GM12878 (cell line): ENCODE data around the gene BSN. TPM values are rescaled to one million over a fixed set of nuclear protein-coding genes. Genes with fewer than 3 reads are reported as not detected.
A peak's percentile ranks its signal among the peaks of the same experiment; 100 is the strongest.

ENCODE experiments used
- ATAC-seq: fragments of 200-7000 bp; cut with Tn5 transposase; 3 replicates; pipeline ENCODE4 v1.9.1; 2020; ENCODE audit warnings: mild to moderate bottlenecking, moderate library complexity
- BruUV-seq: library from RNA; stranded (reverse); fragments of 400-500 nt; replicated peaks from 2 replicates; lab custom pipeline; 2021; lab: Mats Ljungman, UMichigan
- CTCF ChIA-PET: fragments of 300-600 bp; sonication (Branson Sonifier 250); formaldehyde crosslinking; extraction: SDS; loops from one replicate; lab custom pipeline; 2021; ENCODE audit warnings: inconsistent platforms; lab: Yijun Ruan, JAX
- POLR2A ChIA-PET: fragments of 350-600 bp; formaldehyde crosslinking; extraction: SDS; loops from one replicate; lab custom pipeline; 2021; ENCODE audit warnings: inconsistent platforms; lab: Charles Lee
- RAD21 ChIA-PET: fragments of 300-600 bp; sonication (Branson Sonifier 250); formaldehyde crosslinking; loops from one replicate; lab custom pipeline; 2023; ENCODE audit warnings: antibody characterized with exemption; ENCODE audit not compliant: unreplicated experiment; lab: Charles Lee
- SMC1A ChIA-PET: fragments of 300-600 bp; sonication (Branson Sonifier 250); formaldehyde crosslinking; loops from one replicate; lab custom pipeline; 2023; ENCODE audit not compliant: unreplicated experiment, uncharacterized antibody; lab: Charles Lee
- DNase-seq: peaks from one replicate; pipeline ENCODE4 v3.0.0-alpha.2; 2011; ENCODE audit warnings: low read depth, low spot score
- FAIRE-seq: peaks from 3 replicates; lab custom pipeline; 2011; peaks lifted over from hg19 to GRCh38; lab: Jason Lieb, UNC
- H2AFZ ChIP-seq: 2 replicates; pipeline ENCODE4 v1.6.0; 2011; ENCODE audit warnings: low read depth, low read length, control low read depth; ENCODE audit not compliant: control insufficient read depth
- H3K27ac ChIP-seq: 2 replicates; pipeline ENCODE4 v1.5.1; 2011; ENCODE audit warnings: control low read depth; ENCODE audit not compliant: control insufficient read depth, insufficient read depth
- H3K27me3 ChIP-seq, 2 experiments: replicated peaks in 1 of 2; 2 replicates each; pipeline versions ENCODE4 v1.6.0 to v1.6.1; 2011; ENCODE audit warnings: low read length in 1 of 2; ENCODE audit not compliant: control insufficient read depth in 2 of 2, insufficient read depth in 2 of 2
- H3K36me3 ChIP-seq, 2 experiments: 2 replicates each; pipeline ENCODE4 v1.5.1; 2011; ENCODE audit warnings: low read length in 1 of 2; ENCODE audit not compliant: control insufficient read depth in 2 of 2, insufficient read depth in 2 of 2
- H3K4me1 ChIP-seq: 2 replicates; pipeline ENCODE4 v1.6.1; 2011; ENCODE audit warnings: mild to moderate bottlenecking, low read length, moderate library complexity, mixed read lengths; ENCODE audit not compliant: control insufficient read depth, insufficient read depth
- H3K4me2 ChIP-seq: 2 replicates; pipeline ENCODE4 v1.6.0; 2011; ENCODE audit warnings: control low read depth; ENCODE audit not compliant: control insufficient read depth, insufficient read depth
- H3K4me3 ChIP-seq: fragments of 200-600 bp; sonication (generic); 2 replicates; pipeline ENCODE4 v1.5.1; 2016
- H3K79me2 ChIP-seq: 2 replicates; pipeline ENCODE4 v1.6.0; 2011; ENCODE audit warnings: low read length; ENCODE audit not compliant: control insufficient read depth, insufficient read depth
- H3K9ac ChIP-seq: 2 replicates; pipeline ENCODE4 v1.8.0; 2011; ENCODE audit warnings: low read length, control low read depth, mixed read lengths; ENCODE audit not compliant: control insufficient read depth, insufficient read depth
- H3K9me3 ChIP-seq: replicated peaks from 3 replicates; pipeline ENCODE4 v1.5.1; 2011; ENCODE audit warnings: mild to moderate bottlenecking, low read length; ENCODE audit not compliant: control insufficient read depth, insufficient read depth
- H4K20me1 ChIP-seq: 2 replicates; pipeline ENCODE4 v1.6.0; 2011; ENCODE audit not compliant: control insufficient read depth, insufficient read depth
- BMI1 ChIP-seq: fragments of 450-650 bp; IDR thresholded peaks from 2 replicates; pipeline ENCODE4 v1.6.1; 2016; ENCODE audit warnings: mild to moderate bottlenecking, moderate library complexity, borderline replicate concordance
- FOS ChIP-seq: IDR thresholded peaks from 3 replicates; pipeline ENCODE4 v1.6.1; 2011; ENCODE audit warnings: borderline replicate concordance; ENCODE audit not compliant: insufficient read length; ENCODE audit errors: extremely low read depth
- HCFC1 ChIP-seq: fragments of 150-350 bp; IDR thresholded peaks from 2 replicates; pipeline ENCODE4 v1.6.1; 2014; ENCODE audit warnings: low read length
- LARP7 ChIP-seq: fragments of 450-650 bp; IDR thresholded peaks from 2 replicates; pipeline ENCODE4 v1.6.1; 2017; ENCODE audit warnings: mild to moderate bottlenecking
- MAX ChIP-seq: IDR thresholded peaks from 2 replicates; pipeline ENCODE4 v1.6.1; 2012; ENCODE audit warnings: low read depth, low read length, improper control_type of control experiment
- NBN ChIP-seq: fragments of 450-650 bp; IDR thresholded peaks from 2 replicates; pipeline ENCODE4 v1.6.1; 2016
- PKNOX1 ChIP-seq: fragments of 450-650 bp; IDR thresholded peaks from 2 replicates; pipeline ENCODE4 v1.6.1; 2016; ENCODE audit warnings: mild to moderate bottlenecking
- RAD21 ChIP-seq: IDR thresholded peaks from 2 replicates; pipeline ENCODE4 v1.6.1; 2011; ENCODE audit warnings: mild to moderate bottlenecking, low read depth, low read length, moderate library complexity; ENCODE audit not compliant: insufficient read depth
- RBBP5 ChIP-seq: fragments of 200-600 bp; sonication (generic); conservative IDR thresholded peaks from 2 replicates; pipeline ENCODE4 v1.6.1; 2016
- RELA ChIP-seq: fragments of 450-650 bp; IDR thresholded peaks from 2 replicates; pipeline ENCODE4 v1.8.0; 2014; ENCODE audit warnings: borderline replicate concordance; ENCODE audit not compliant: partially characterized antibody
- SIX5 ChIP-seq: IDR thresholded peaks from 2 replicates; pipeline ENCODE4 v1.6.1; 2011; ENCODE audit warnings: mild to moderate bottlenecking, low read depth, low read length, moderate library complexity; ENCODE audit not compliant: severe bottlenecking
- SMARCA5 ChIP-seq: fragments of 450-650 bp; IDR thresholded peaks from 2 replicates; pipeline ENCODE4 v1.6.1; 2017; ENCODE audit warnings: mild to moderate bottlenecking
- SRF ChIP-seq, 2 experiments: IDR thresholded peaks; 2 replicates each; pipeline ENCODE4 v1.6.1; 2011; ENCODE audit warnings: low read depth in 2 of 2, low read length in 2 of 2, mild to moderate bottlenecking in 1 of 2, moderate library complexity in 1 of 2
- STAT3 ChIP-seq: IDR thresholded peaks from 2 replicates; pipeline ENCODE4 v1.6.1; 2011; ENCODE audit warnings: low read depth, low read length, improper control_type of control experiment
- TBL1XR1 ChIP-seq: IDR thresholded peaks from 2 replicates; pipeline ENCODE4 v1.6.1; 2012; ENCODE audit warnings: low read depth, low read length, improper control_type of control experiment
- YY1 ChIP-seq: IDR thresholded peaks from 2 replicates; pipeline ENCODE4 v1.6.1; 2011; ENCODE audit warnings: low read depth, mild to moderate bottlenecking, low read length
- WGBS: methylation state at CpG from one replicate; pipeline ENCODE4 v1.1.6; 2016; ENCODE audit warnings: low lambda C conversion rate; ENCODE audit not compliant: insufficient replicate concordance, insufficient coverage; ENCODE audit errors: missing lambda C conversion rate; 5-methylcytosine and 5-hydroxymethylcytosine counted together
- in situ Hi-C: fragments of 300-500 bp; cut with MboI; formaldehyde crosslinking; loops from 9 replicates; pipeline ENCODE4 v1.14.3; 2018; ENCODE audit warnings: mixed read lengths
- intact Hi-C: fragments of 100-400 bp; cut with micrococcal nuclease; formaldehyde crosslinking; loops from one replicate; pipeline ENCODE4 v1.14.2; 2022; ENCODE audit not compliant: unreplicated experiment
- polyA plus RNA-seq, 11 experiments: library from polyadenylated mRNA; depleted of rRNA in 4 of 11; unstranded in 6 of 11; stranded (reverse) in 5 of 11; fragments of >200 nt; fragmentation: Nextera tagmentation in 4 of 11; fragmentation: Illumina TruSeq in 1 of 11; extraction: Ambion mirVana in 4 of 11; extraction: Trizol in 1 of 11; gene quantifications; 1 replicate in 1 of 11; 2 replicates in 10 of 11; pipeline versions ENCODE4 v1.2.1 to v1.2.3, GENCODE V29; 2011 to 2016; ENCODE audit warnings: inconsistent platforms in 2 of 11, missing spikeins in 2 of 11, low read depth in 1 of 11
- total RNA-seq, 4 experiments: library from RNA; depleted of rRNA in 3 of 4; stranded (reverse); fragments of >200 nt in 3 of 4; fragmentation: Illumina TruSeq in 1 of 4; extraction: Trizol in 1 of 4; gene quantifications; 2 replicates each; pipeline versions ENCODE4 v1.2.1 to v1.2.3, GENCODE V29; 2013 to 2021
- TF ChIP-seq, protein P1 (sequence below), 3 experiments: IDR thresholded peaks in 2 of 3; conservative IDR thresholded peaks in 1 of 3; 2 replicates each; pipeline ENCODE4 v1.5.1; 2011; ENCODE audit warnings: low read depth in 3 of 3, low read length in 3 of 3, mild to moderate bottlenecking in 3 of 3, control low read depth in 2 of 3, moderate library complexity in 2 of 3, inconsistent platforms in 1 of 3, mixed read lengths in 1 of 3; ENCODE audit not compliant: control insufficient read depth in 2 of 3, insufficient read depth in 1 of 3; ENCODE audit errors: extremely low read depth in 1 of 3
- TF ChIP-seq, protein P2 (sequence below): fragments of 450-650 bp; IDR thresholded peaks from 2 replicates; pipeline ENCODE4 v1.6.1; 2017; ENCODE audit warnings: borderline replicate concordance

Gene BSN
- total and polyA plus RNA-seq, 10 of the 15 experiments (the other 5 are each of a cell fraction or from before 2014, with no cell fraction given) = under 0.01 to 0.19 (median 0.05) TPM; not detected in 1

DNA sequence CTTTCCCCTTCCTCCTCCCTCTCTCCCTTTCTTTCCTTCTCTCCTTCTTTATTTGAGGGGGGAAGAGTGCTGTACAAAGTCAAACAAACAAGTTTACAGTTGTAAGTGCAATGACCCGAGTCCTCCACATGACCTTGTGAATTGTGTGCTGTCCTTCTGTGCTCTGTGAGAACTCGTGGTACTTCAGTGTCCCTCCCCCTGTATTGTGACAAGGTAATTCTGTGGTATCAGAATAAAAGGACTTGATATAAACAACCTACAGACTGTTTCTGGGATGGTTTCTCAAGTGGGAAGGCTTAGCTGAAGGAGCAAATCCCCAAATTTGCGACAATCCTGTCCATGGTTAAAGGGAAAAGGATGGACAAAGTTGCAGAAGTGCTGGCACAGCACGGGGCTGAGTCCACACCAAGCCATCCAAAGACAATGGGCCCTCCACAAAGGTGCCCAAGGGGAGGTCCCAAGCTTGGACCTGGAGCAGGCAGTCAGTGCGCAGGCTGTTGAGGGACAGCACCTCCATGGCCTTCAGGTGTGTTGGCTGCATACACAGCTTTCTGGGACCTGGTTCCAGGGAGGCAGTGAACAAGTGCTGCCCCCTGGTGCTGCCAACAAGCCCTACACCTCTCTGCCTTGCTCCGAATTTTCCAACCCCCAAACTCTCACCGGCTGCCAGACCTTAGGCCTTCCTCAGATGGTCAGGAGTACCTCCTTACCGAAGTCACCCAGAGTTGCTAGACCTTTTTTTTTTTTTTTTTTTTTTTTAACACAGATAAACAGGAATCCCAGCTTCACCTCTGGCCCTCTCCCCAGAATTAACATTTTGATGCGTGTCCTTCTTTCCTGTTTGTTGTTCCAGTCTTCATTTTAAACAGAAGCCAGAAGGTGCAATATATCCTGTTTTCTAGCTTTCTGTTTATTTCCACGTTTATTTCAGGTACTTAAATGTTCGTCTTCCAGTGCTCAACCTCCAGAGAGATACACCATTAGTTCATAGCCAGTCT, 117.3 kb downstream of the BSN start:
- SMC1A ChIA-PET = interaction anchor here (1.0 to 3.3 kb wide), 6 partner anchors 12 to 351 kb away, joined by 3 to 86 read pairs (median 3); no protein-coding TSS in a partner anchor
- TF ChIP-seq LARP7 (0 out of 2 replicates have a peak, but pooled peaks have one; percentile 31), STAT3 (no peak), SRF (IDR thresholded peaks at IDR 0.05; ENCODE audit: low read depth in 2 of 2, low read length in 2 of 2) (no peak), PKNOX1 (0 out of 2 replicates have a peak, but pooled peaks have one; percentile 15), FOS (no peak), YY1 (peak; percentile 62; the same call in 1 of the 2 replicates), TBL1XR1 (no peak), RBBP5 (no peak), SIX5 (no peak), MAX (no peak), RAD21 (peak; percentile 85), BMI1 (no peak), NBN (peak; percentile 34; the same call in 1 of the 2 replicates), SMARCA5 (peak; percentile 79; the same call in 1 of the 2 replicates), HCFC1 (0 out of 2 replicates have a peak, but pooled peaks have one; percentile 23), RELA (no peak)
- TF ChIP-seq, protein P1, sequence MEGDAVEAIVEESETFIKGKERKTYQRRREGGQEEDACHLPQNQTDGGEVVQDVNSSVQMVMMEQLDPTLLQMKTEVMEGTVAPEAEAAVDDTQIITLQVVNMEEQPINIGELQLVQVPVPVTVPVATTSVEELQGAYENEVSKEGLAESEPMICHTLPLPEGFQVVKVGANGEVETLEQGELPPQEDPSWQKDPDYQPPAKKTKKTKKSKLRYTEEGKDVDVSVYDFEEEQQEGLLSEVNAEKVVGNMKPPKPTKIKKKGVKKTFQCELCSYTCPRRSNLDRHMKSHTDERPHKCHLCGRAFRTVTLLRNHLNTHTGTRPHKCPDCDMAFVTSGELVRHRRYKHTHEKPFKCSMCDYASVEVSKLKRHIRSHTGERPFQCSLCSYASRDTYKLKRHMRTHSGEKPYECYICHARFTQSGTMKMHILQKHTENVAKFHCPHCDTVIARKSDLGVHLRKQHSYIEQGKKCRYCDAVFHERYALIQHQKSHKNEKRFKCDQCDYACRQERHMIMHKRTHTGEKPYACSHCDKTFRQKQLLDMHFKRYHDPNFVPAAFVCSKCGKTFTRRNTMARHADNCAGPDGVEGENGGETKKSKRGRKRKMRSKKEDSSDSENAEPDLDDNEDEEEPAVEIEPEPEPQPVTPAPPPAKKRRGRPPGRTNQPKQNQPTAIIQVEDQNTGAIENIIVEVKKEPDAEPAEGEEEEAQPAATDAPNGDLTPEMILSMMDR (IDR thresholded peaks at IDR 0.05 in 2 of 3, conservative IDR thresholded peaks at IDR 0.05 in 1 of 3; ENCODE audit: control insufficient read depth in 2 of 3, extremely low read depth in 1 of 3, insufficient read depth in 1 of 3, low read depth in 3 of 3, low read length in 3 of 3) = peak; percentile 87 to 95 (median 91); a peak in 5 of 6 replicates
- TF ChIP-seq, protein P2, sequence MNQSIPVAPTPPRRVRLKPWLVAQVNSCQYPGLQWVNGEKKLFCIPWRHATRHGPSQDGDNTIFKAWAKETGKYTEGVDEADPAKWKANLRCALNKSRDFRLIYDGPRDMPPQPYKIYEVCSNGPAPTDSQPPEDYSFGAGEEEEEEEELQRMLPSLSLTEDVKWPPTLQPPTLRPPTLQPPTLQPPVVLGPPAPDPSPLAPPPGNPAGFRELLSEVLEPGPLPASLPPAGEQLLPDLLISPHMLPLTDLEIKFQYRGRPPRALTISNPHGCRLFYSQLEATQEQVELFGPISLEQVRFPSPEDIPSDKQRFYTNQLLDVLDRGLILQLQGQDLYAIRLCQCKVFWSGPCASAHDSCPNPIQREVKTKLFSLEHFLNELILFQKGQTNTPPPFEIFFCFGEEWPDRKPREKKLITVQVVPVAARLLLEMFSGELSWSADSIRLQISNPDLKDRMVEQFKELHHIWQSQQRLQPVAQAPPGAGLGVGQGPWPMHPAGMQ = no peak

More for the DNA sequence above, 117.3 kb downstream of the BSN start:
- Histone ChIP-seq H3K4me1 (peaks cover 10% of the 10 kb centered on the region), H3K79me2 (peaks cover 20% of the 10 kb centered on the region), H3K4me3 (no peak overlapping the region), H3K27ac (no peak overlapping the region), H3K27me3 (no peaks in the 10 kb centered on the region), H3K36me3 (peaks cover 0 to 6% of the 10 kb centered on the region in 2 experiments), H3K9me3 (no peaks in the 10 kb centered on the region), H4K20me1 (no peaks in the 10 kb centered on the region), H3K9ac (no peak overlapping the region), H2AFZ (no peak overlapping the region), H3K4me2 (no peak overlapping the region)
- ChIA-PET CTCF (interaction anchor here (0.6 to 5.3 kb wide), 25 partner anchors 8 to 665 kb away, joined by 3 to 210 read pairs (median 3); partner anchors contain the start of genes DAG1 and GMPPB), POLR2A (interaction anchor here (0.6 to 2.9 kb wide), 7 partner anchors 21 to 220 kb away, joined by 3 to 10 read pairs (median 4); partner anchors contain the start of gene BSN), RAD21 (interaction anchor here (0.6 to 3.3 kb wide), 6 partner anchors 83 to 217 kb away, joined by 3 to 89 read pairs (median 3); partner anchors contain the start of gene BSN)
- no TSS peak for BruUV-seq
- intact Hi-C loops (loop anchor here (1.0 to 10.0 kb wide), 3 partner anchors 132 to 647 kb away; partner anchors contain the start of genes IMPDH2 and NDUFAF3), in situ Hi-C loops (loop anchor here (10.0 kb wide), 1 partner anchor 137 kb away; no protein-coding TSS in a partner anchor)
- peak; percentile 38 for DNase-seq
- peak; percentile 29 for ATAC-seq
- peak; percentile 76 for FAIRE-seq
- WGBS = 39% methylated on average over 11 of the region's 11 CpGs
